ENCODE measurements around the gene DCXR. TPM values are rescaled to one million over a fixed set of nuclear protein-coding genes. Genes with fewer than 3 reads are reported as not detected.
A peak's percentile ranks its signal among the peaks of the same experiment; 100 is the strongest.

The DCXR gene
- total and polyA plus RNA-seq, 7 donors = 44.3 to 163 (median 94.8) TPM

DNA sequence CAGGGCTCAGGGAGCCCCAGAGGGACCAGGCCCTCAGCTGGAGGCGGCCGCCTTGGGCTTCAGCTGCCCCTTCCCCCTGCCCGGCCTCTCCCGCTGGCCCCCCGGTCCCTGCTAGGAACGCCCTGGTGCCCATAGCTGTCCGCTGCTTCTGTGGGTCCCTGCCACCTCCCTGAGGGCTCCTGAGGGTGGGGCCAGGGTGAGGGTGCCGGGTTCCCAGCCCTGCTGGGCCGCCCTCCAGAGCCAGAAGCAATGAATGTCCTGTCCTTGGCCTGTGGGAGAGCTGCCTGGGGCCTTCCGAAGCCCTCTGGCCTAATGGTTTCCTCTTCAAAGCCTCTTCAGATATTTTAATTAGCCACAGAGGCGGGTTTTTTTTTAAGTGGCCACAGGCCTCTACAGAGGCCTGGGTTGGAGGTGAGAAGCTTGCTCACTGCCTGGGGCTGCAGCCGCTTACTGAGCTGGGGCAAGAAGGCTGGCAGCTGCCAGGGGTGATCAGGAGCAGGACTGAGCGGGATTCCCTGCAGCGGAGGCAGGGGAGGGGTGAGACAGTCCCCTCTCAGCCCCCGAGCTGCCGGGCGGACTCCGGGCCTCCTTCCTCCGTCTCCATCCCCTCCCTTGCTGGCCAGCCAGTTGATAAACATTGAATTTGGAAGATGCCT, 24.7 kb downstream of the DCXR start:
- H3K27ac ChIP-seq = peak overlapping the region in 3 of 4 donors; percentile 87 to 90 (median 89)
- H3K4me1 ChIP-seq = peaks cover 3 to 29% (median 25%) of the 10 kb centered on the region in 4 donors
- peaks cover 0 to 13% (median 0%) of the 10 kb centered on the region in 4 donors for H3K36me3 ChIP-seq
- no peaks in the 10 kb centered on the region for H3K9me3 ChIP-seq
- 84 to 92% methylated on average over 19 of the region's 19 CpGs for WGBS, 2 donors
- H3K27me3 ChIP-seq = no peaks in the 10 kb centered on the region
- no peak for DNase-seq
- intact Hi-C loops (cut with DNase I) = no loop called here
- TF ChIP-seq POLR2A (IDR thresholded peaks at IDR 0.05) = no peak
- no peak for TF ChIP-seq EP300 (IDR thresholded peaks at IDR 0.05)
- TF ChIP-seq POLR2AphosphoS5 (IDR thresholded peaks at IDR 0.05) = no peak
- TF ChIP-seq, protein P1, sequence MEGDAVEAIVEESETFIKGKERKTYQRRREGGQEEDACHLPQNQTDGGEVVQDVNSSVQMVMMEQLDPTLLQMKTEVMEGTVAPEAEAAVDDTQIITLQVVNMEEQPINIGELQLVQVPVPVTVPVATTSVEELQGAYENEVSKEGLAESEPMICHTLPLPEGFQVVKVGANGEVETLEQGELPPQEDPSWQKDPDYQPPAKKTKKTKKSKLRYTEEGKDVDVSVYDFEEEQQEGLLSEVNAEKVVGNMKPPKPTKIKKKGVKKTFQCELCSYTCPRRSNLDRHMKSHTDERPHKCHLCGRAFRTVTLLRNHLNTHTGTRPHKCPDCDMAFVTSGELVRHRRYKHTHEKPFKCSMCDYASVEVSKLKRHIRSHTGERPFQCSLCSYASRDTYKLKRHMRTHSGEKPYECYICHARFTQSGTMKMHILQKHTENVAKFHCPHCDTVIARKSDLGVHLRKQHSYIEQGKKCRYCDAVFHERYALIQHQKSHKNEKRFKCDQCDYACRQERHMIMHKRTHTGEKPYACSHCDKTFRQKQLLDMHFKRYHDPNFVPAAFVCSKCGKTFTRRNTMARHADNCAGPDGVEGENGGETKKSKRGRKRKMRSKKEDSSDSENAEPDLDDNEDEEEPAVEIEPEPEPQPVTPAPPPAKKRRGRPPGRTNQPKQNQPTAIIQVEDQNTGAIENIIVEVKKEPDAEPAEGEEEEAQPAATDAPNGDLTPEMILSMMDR (IDR thresholded peaks at IDR 0.05) = no peak
- peak overlapping the region in 1 of 4 donors; percentile 6 for H3K4me3 ChIP-seq

DNA sequence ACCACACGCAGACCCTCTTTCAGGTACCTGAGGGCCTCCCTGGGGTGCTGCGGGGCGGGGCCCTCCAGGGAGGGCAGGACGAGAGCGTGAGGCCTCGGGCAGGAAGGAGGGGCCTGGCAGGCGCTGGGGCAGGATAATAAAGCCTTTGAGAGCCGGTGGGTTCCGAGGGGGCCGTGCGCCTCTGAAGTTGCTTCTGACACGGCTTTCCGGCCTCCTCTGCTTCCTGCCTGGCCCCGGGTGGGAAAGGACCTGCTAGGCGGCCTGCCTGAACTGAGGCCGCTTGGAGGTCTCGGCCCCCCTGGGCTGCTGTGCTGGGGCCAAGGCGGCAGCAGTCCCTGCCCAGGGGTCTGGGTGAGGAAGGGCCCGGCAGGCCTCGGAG, 25.2 kb downstream of the DCXR start:
- WGBS, 2 donors = 79 to 83% methylated on average over 20 of the region's 20 CpGs
- Histone ChIP-seq H3K4me3 (no peak overlapping the region), H3K27me3 (no peaks in the 10 kb centered on the region), H3K4me1 (peaks cover 3 to 35% (median 28%) of the 10 kb centered on the region in 4 donors), H3K36me3 (peaks cover 0 to 7% (median 0%) of the 10 kb centered on the region in 4 donors), H3K27ac (peak overlapping the region in 3 of 4 donors; percentile 87 to 90 (median 89)), H3K9me3 (no peaks in the 10 kb centered on the region)
- intact Hi-C loops (cut with DNase I) = no loop called here
- TF ChIP-seq POLR2AphosphoS5 (IDR thresholded peaks at IDR 0.05) (no peak), EP300 (IDR thresholded peaks at IDR 0.05) (no peak), POLR2A (IDR thresholded peaks at IDR 0.05) (no peak)
- TF ChIP-seq, protein P1 (IDR thresholded peaks at IDR 0.05) = no peak
- no peak for DNase-seq

DNA sequence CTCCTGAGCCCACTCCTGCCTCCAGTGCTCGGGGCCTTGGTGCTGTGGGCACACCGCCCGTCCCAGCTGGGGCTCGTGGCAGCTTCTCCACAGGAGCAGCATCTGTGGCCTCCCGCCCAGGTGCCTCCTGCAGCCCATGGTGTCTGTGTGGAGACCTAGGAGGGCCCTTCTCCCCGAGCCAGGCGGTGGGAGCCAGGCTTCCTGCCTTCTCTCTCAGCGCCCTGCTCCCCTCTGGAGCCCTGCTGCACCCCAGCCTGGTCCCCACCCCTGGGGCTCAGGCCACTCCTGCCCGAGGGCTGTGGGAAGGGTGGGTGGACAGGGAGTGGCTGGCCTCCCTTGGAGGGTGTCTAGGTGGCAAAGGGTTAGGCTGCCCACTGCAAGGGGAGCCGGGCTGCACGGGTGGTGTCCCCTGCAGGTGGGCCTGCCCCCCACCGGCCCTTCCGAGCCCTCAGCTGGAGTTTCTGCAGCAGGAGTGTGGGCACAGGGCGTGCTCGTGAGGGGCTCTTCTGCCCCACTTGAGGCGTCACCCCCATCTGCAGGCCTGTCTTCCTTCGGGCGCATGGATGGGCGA, 25.8 kb downstream of the DCXR start:
- TF ChIP-seq POLR2AphosphoS5 (IDR thresholded peaks at IDR 0.05) (no peak), EP300 (IDR thresholded peaks at IDR 0.05) (no peak), POLR2A (IDR thresholded peaks at IDR 0.05) (no peak)
- TF ChIP-seq, protein P1 (IDR thresholded peaks at IDR 0.05) = no peak
- Histone ChIP-seq H3K27me3 (no peaks in the 10 kb centered on the region), H3K4me1 (peaks cover 3 to 40% (median 32%) of the 10 kb centered on the region in 4 donors), H3K4me3 (no peak overlapping the region), H3K27ac (peak overlapping the region in 3 of 4 donors; percentile 87 to 90 (median 89)), H3K9me3 (no peaks in the 10 kb centered on the region), H3K36me3 (peaks cover 0 to 6% (median 0%) of the 10 kb centered on the region in 4 donors)
- intact Hi-C loops (cut with DNase I) = no loop called here
- 91 to 92% methylated on average over 19 of the region's 19 CpGs for WGBS, 2 donors
- no peak for DNase-seq

DNA sequence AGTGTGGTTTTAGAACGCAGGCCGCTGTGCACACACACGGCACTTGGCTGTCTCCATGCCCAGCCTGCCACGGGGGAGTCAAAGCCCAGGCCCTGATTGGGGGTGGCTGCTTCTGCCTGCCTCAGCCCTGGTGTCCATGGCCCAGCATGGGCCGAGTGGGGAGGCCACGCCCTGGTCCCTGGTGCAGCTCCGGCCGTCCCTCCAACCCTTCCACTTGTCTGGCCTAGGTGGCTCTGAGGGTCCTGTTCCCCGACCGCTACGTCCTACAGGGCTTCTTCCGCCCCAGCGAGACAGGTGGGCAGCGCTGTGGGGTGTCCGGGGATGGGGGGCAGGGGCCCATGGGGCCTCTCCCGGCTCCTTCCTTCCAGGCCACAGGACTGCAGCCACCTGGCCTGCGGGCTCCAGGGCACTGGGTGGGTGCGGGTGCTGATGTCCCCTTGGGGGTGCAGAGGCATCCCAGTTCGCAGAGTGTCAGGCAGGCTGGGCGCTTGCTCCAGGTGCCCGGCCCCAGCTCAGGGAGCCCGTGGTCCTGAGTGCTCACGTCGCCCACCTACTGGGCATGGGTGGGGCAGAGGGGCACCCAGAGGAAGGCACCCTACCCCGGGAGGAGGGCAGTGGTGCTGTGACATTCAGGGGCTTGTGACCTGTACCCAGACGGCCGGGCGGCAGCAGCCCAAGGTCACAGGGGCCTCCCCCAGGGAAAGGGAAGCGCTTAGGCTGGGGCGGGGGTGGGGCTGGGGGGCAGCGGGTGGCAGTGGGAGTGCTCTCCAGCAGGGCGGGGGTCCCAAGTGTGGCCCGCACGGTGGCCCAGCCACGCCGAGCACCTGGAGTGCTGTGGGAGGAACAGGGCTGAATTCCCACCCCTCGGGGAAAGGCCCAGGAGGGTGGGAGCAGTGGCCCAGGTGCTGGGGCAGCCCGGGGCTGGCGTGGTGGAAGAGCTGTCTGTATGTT, 26.6 kb downstream of the DCXR start:
- Histone ChIP-seq H3K27ac (no peak overlapping the region), H3K36me3 (peaks cover 0 to 6% (median 0%) of the 10 kb centered on the region in 4 donors), H3K9me3 (no peaks in the 10 kb centered on the region), H3K4me1 (peaks cover 3 to 49% (median 41%) of the 10 kb centered on the region in 4 donors), H3K27me3 (no peaks in the 10 kb centered on the region), H3K4me3 (no peak overlapping the region)
- 93 to 95% methylated on average over 39 of the region's 39 CpGs for WGBS, 2 donors
- DNase-seq = no peak
- intact Hi-C loops (cut with DNase I) = no loop called here
- no peak for TF ChIP-seq POLR2A (IDR thresholded peaks at IDR 0.05)
- no peak for TF ChIP-seq EP300 (IDR thresholded peaks at IDR 0.05)
- no peak for TF ChIP-seq POLR2AphosphoS5 (IDR thresholded peaks at IDR 0.05)

All from sigmoid colon (tissue), 7 donors.